Activated T-helper 17 cell treated with anti-CD3 and anti-CD28 coated beads, Interleukin-2, amount 50 U/mL, for 72 hours (primary cell): Measurements from ENCODE around the gene TXNRD3. TPM values are rescaled to one million over a fixed set of nuclear protein-coding genes. Genes with fewer than 3 reads are reported as not detected.

Experiments used
- ATAC-seq: fragments of 150-1000 bp; cut with Tn5 transposase; replicated peaks from 2 replicates; pipeline ENCODE4 v1.10.0; 2021; ENCODE audit warnings: mild to moderate bottlenecking, moderate library complexity
- H3K27ac Mint-ChIP-seq: one replicate; pipeline ENCODE4 v1.8.0; 2022; ENCODE audit warnings: mixed read lengths
- H3K27me3 Mint-ChIP-seq: one replicate; pipeline ENCODE4 v1.8.0; 2022; ENCODE audit warnings: mixed read lengths
- H3K36me3 Mint-ChIP-seq: one replicate; pipeline ENCODE4 v1.8.0; 2022; ENCODE audit warnings: low read depth, mild to moderate bottlenecking, mixed read lengths
- H3K4me1 Mint-ChIP-seq: one replicate; pipeline ENCODE4 v1.8.0; 2022; ENCODE audit warnings: mixed read lengths
- H3K4me3 Mint-ChIP-seq: one replicate; pipeline ENCODE4 v1.8.0; 2022; ENCODE audit warnings: mild to moderate bottlenecking, mixed read lengths
- H3K9me3 Mint-ChIP-seq: one replicate; pipeline ENCODE4 v1.8.0; 2022; ENCODE audit warnings: mixed read lengths
- total RNA-seq, 2 donors: library from RNA; stranded (reverse); gene quantifications; one replicate each; pipeline ENCODE4 v1.2.3, GENCODE V29; 2022

The TXNRD3 gene
- total RNA-seq, 2 donors from 2014 or later: 0.98 to 1.3 TPM

DNA sequence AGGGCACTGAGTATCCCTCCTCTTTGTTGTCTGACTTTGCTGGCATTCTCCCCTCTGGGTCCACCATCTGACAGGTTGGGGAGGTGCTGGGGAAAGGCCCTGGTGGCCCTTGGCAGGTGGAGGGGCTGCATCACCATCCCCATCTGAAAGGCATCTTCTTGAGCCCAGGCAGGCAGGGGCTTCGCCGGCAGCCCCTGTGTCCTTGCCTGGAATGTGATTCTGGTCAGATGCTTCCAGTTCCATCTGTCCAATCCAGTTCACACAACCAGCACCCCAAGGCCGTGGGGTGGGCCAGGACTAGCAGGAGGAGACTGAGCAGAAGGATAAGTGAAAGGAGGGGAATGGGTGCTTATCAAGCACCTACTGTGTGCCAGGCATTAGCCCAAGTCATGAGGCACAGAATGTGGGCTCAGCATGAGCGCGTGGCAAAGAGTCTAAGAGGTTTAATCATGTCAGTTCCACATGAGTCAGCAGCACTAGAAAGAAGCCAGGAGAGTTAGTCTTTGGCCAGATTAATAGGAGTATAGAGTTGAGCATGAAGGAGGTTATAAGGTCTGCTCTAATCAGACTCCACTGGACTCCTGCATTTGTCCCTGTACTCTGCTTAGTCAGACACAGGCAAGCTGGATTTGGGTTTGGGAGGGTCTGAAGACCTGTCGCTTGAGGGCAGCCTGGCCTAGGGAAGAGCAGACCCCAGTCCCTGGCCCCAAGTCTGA is 10.5 kb upstream of the TXNRD3 start:
- ATAC-seq: no peak
- Mint-ChIP-seq H3K27me3 (peaks cover 20% of the 10 kb centered on the region), H3K27ac (no peak overlapping the region), H3K4me1 (no peaks in the 10 kb centered on the region), H3K4me3 (no peak overlapping the region), H3K36me3 (no peaks in the 10 kb centered on the region), H3K9me3 (no peaks in the 10 kb centered on the region)

DNA sequence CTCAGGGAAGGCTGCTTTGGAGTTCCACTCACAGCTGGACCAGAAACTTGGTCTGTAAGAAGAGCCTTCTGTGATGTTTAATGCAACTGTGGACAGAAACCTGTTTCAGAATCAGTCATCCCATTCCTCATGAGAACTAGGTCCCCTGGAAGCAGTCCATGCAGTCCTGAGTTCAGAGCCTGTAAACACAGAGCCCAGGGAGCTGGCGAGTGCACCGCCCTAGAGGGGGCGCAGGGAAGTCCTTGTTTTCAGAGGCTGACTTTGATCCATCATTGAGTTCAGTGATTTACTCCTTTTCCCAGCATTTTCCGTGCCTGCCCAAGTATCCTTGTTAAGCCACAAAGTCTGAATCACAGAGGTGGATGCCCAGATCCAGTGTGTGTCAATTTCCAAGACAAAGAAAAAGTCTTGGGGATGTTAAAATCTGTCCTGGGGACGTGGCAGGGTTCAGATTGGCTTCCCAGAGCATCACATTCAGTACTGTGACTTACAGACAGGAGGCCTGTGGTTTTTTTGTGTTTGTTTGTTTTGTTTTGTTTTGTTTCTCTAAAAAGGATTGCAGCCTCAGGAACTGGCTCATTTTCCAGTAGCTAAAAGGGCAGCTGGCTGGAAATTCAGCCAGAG is 9.8 kb upstream of the TXNRD3 start:
- Mint-ChIP-seq H3K9me3 (no peaks in the 10 kb centered on the region), H3K36me3 (no peaks in the 10 kb centered on the region), H3K4me1 (no peaks in the 10 kb centered on the region), H3K27me3 (peaks cover 20% of the 10 kb centered on the region), H3K4me3 (no peak overlapping the region), H3K27ac (no peak overlapping the region)
- ATAC-seq: no peak

DNA sequence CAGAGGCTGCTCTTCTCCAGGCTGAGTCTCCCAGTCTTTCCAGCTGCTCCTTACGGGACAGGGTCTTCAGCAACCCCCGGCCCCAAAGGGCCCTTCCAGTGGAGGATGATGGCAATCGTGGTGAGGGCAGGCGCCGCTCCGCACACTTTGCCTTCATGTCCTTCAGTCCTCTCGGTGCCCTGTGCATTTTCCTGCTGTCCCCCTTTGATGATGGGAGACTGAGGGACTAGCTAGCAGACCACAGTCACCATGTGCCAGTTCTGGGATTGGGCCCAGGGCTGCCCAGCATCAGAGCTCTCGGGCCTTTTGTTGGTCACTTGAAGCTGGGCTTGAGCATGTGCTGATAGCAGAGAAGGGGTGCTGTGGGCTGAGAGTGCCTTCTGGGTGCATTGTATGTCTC is 8.8 kb upstream of the TXNRD3 start:
- ATAC-seq: no peak
- no peaks in the 10 kb centered on the region for H3K9me3 Mint-ChIP-seq
- H3K4me1 Mint-ChIP-seq: no peaks in the 10 kb centered on the region
- no peaks in the 10 kb centered on the region for H3K36me3 Mint-ChIP-seq
- H3K27ac Mint-ChIP-seq: no peak overlapping the region
- peaks cover 20% of the 10 kb centered on the region for H3K27me3 Mint-ChIP-seq
- no peak overlapping the region for H3K4me3 Mint-ChIP-seq

DNA sequence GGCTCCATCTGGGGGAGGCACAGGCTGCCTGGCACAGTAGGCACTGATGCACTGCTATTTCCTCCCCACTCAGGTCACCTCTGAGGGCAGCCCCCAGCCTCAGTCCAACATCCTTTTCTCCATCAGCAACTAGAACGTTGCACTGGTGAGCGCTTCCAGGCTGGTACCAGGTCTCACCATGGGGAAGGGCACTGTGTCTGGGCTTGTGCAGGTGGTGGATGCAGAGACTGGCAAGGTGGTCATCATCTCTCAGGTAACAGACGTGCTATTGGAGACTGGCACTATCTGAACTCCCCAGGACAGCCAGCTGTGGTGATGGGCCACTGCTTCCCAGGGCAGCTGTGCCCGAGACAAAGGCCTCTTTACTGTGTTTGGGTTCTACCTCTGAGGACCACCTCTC is 8.3 kb upstream of the TXNRD3 start:
- H3K27me3 Mint-ChIP-seq: peaks cover 20% of the 10 kb centered on the region
- H3K9me3 Mint-ChIP-seq: no peaks in the 10 kb centered on the region
- H3K4me1 Mint-ChIP-seq: no peaks in the 10 kb centered on the region
- no peaks in the 10 kb centered on the region for H3K36me3 Mint-ChIP-seq
- H3K27ac Mint-ChIP-seq: no peak overlapping the region
- no peak overlapping the region for H3K4me3 Mint-ChIP-seq
- no peak for ATAC-seq

DNA sequence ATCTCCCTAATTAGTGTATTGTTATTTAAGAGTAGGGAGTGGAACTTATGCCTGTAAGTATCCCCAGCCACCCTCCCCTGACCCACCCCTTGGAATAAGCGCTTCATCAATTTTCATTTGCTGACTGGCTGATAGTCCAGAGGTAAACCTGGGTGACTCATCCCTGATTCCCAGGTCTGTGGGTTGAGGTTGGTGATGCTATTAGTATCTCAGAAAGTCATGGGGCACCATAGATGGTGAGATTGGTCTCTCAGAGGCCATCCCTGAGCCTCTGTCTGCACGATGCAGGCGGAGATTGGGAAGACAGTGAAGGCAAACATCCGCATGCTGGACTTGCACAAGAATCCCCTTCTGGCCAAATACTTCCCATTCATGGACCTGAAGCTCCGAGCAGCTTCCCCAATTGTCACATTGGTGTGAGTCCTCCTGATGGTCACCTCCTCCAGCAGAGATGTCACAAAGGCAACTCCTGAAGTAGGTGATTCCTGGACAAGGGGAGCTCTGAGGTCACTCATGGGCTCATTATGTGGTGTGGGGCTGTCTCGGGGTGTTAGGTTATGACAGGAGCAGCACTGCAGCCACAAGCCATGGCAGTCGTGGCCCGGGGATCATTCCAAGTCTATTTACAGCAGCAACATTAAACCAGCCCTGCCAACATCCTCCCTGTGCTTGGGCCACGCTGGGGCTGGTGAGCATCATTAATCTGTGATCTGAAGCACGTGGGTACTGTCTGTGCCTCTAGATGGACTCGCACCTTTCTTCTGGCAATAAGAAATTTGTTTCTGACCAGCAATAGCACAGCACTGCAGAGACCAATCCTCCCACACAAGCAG is 6.8 kb upstream of the TXNRD3 start:
- H3K4me1 Mint-ChIP-seq: no peaks in the 10 kb centered on the region
- H3K9me3 Mint-ChIP-seq: no peaks in the 10 kb centered on the region
- H3K36me3 Mint-ChIP-seq: no peaks in the 10 kb centered on the region
- H3K27me3 Mint-ChIP-seq: peaks cover 22% of the 10 kb centered on the region
- ATAC-seq: peak; percentile 63
- no peak overlapping the region for H3K27ac Mint-ChIP-seq
- H3K4me3 Mint-ChIP-seq: no peak overlapping the region

DNA sequence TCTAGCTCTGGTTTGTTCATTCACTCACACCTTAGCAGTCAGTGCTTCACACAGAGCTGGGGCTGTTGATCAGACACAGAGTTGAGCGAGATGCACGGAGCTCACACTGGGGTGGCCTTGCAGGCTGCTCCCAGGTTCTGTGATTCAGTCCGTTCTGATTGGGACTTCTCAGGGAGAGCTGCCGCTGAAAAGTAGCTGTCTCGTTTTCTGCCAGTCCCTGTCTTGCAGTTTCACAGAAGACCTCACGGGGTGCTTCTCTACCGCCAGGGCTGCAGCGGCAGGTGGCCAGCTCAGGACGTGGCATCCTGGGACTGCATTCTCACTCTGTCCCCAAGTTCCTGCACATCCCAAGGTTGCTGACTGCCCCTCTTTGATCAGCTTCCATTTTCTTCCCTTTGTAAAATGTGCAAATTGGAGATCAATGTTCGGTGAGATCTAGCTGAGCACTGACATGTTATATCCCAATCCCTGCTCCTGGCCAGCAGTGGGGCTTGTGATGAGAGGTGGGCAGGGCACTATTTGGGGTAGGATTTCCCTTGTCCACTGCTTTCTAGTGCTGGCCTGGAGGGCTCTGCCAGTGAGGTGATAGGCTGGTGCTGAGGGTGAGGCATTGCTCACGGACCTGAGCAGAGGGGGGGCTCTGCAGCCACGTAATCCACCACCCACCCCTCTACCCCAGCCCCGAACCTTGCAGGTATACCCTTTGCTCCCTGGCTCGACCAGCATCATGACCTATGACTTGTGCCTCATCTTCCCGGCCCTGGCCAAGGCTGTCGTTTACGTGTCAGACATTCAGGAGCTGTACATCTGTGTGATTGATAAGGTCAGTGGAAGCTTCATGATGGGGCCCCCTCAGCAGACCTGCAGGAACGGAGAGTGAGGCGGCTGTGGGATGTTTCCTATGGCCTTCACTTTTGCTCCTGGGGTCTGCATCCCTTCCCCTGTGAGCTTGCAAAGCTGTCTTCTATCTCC is 5.3 kb upstream of the TXNRD3 start:
- H3K9me3 Mint-ChIP-seq: no peaks in the 10 kb centered on the region
- peaks cover 19% of the 10 kb centered on the region for H3K27me3 Mint-ChIP-seq
- H3K4me3 Mint-ChIP-seq: no peak overlapping the region
- no peaks in the 10 kb centered on the region for H3K36me3 Mint-ChIP-seq
- H3K27ac Mint-ChIP-seq: no peak overlapping the region
- no peak for ATAC-seq
- H3K4me1 Mint-ChIP-seq: no peaks in the 10 kb centered on the region

DNA sequence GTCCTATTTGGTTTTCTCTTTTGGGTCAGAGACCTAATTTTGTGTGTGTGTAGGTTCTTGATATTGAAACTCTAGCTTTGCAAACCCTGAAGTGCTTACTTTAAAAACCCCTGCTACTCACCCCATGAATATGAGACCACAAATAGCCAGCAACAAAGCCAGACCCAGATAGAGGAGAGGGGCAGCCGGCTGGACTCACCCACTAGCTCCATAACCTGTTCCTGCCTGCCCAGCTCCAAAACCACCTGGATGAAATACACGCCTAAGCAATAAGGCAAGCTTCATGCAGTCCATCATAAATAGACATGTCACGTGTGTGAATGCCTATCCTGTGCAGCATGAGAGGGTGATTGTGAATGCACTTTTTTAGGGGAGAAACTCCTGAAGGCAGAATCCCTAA is 3.7 kb upstream of the TXNRD3 start:
- ATAC-seq: no peak
- no peak overlapping the region for H3K4me3 Mint-ChIP-seq
- H3K27ac Mint-ChIP-seq: no peak overlapping the region
- H3K9me3 Mint-ChIP-seq: no peaks in the 10 kb centered on the region
- H3K36me3 Mint-ChIP-seq: no peaks in the 10 kb centered on the region
- H3K4me1 Mint-ChIP-seq: no peaks in the 10 kb centered on the region
- H3K27me3 Mint-ChIP-seq: peaks cover 14% of the 10 kb centered on the region

DNA sequence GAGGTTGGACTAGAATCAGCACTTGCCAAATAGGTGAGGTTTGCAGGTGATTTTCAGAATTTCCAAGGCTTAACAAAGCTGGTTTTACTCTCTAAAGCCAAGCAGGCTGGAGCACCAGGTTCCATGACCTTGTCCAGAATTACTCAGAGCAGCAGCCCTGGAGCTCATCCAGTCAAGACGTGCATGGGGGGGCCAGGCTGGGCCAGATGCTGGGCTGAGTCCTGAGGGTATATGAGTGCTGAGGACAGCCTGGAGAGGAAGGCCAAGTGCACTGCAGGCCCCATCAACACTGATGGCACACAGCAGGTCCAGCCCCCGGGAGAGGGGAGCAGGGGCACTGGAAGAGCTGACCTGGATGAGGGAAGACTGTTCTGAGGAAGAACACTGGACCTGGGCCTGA is 3.0 kb upstream of the TXNRD3 start:
- Mint-ChIP-seq H3K4me1 (no peaks in the 10 kb centered on the region), H3K4me3 (no peak overlapping the region), H3K27ac (no peak overlapping the region), H3K27me3 (peaks cover 19% of the 10 kb centered on the region), H3K36me3 (no peaks in the 10 kb centered on the region), H3K9me3 (no peaks in the 10 kb centered on the region)
- no peak for ATAC-seq

DNA sequence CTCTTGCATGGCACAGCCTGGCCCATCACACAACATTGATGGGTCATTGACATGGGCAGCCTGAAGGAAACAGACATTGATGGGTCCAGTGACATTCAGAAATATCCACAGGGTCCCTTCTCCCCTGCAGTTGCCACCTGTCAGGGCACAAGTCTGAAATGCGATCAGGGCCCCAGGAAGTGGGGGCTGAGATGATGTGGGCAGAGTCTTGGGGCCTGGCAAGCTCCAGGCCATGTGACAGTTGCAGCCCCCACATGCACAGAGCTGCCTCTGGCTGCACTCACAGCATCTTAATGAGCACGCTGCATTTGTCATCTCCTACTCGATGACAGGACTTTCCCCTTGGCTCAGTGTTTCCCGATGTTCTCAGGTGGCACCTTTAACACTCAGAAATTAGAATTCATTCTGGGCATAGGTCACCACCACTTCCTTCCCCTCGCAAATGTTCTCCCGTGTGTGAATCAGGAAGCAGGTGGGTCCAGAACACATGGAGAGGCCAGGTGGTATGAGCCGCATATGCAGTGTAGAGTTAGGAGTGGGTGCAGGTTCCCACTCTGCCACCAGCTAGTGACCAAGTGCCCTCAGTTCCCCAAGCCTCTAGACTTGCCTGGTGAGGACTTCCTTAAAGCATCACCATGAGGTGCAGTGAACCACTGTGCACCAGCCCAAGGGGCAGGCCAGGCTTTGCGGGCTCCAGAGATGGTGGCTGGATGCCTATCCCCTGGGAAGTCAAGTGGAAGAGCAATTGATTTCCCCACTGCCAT is 1.6 kb upstream of the TXNRD3 start:
- H3K36me3 Mint-ChIP-seq: no peaks in the 10 kb centered on the region
- H3K4me3 Mint-ChIP-seq: no peak overlapping the region
- H3K9me3 Mint-ChIP-seq: no peaks in the 10 kb centered on the region
- ATAC-seq: no peak
- no peaks in the 10 kb centered on the region for H3K4me1 Mint-ChIP-seq
- no peak overlapping the region for H3K27ac Mint-ChIP-seq
- H3K27me3 Mint-ChIP-seq: peaks cover 24% of the 10 kb centered on the region

DNA sequence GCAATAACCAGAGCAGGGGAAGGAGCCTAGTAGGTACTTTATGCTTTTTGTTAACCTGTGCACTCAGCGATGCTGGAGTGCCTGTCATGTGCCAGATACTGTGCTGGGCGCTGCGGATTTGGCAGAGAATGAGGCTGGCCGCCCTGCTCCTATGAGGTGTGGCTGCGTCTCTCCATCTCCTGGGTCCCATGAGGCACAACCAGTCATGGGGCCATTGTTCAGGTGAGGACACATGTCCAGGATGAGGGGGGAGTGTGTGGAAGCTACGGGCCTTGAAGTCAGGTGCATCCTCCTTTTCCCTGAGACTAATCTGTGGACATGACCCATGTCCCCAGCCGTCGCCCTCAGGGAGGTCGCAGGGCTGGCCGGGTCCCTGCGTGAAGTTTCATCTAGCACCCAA is 963 bp upstream of the TXNRD3 start:
- Mint-ChIP-seq H3K27me3 (peaks cover 21% of the 10 kb centered on the region), H3K9me3 (no peaks in the 10 kb centered on the region), H3K4me3 (peak overlapping the region; percentile 77), H3K4me1 (no peaks in the 10 kb centered on the region), H3K36me3 (no peaks in the 10 kb centered on the region), H3K27ac (no peak overlapping the region)
- ATAC-seq: no peak

DNA sequence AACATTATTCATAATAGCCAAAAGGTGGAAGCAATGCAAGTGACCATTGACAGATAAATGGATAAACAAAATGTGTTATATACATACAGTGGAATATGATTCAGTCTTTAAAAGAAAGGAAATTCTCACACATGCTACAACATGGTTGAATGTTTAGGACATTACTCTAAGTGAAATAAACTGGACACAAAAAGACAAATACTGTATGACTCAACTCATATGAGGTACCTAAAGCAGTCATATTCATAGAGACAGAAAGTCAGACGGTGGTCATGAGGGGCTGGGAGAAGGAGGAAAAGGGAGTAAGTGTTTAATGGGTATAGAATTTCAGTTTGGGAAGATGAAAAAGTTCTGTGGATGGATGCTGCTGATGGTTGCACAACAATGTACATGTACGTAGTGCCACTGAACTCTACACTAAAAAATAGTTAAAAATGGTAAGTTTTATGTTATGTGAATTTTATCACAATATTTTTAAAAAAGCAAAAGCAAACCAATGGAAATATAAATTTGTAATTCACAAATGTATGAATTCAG is 5.3 kb downstream of the TXNRD3 start:
- Mint-ChIP-seq H3K4me1 (no peaks in the 10 kb centered on the region), H3K4me3 (no peak overlapping the region), H3K36me3 (no peaks in the 10 kb centered on the region), H3K27me3 (peaks cover 30% of the 10 kb centered on the region), H3K27ac (no peak overlapping the region), H3K9me3 (no peaks in the 10 kb centered on the region)
- no peak for ATAC-seq

DNA sequence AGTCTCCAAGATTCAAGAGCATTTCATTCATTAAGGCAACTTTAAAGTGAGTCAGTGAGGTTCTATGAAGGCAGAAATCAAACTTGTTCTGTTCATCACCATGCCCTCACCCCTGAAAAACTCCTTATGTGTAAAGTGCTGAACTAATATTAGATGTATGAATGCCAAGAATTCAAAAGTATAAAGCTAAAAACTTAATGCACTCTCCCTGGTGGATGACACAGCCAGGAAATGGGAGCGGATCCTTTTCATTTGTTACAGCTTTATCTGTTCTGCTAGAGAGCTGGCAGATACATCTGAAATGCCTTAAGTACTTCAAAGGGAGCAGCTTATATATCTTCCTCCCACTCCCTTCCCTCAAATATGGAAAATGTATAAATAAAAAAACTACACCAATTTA is 8.2 kb downstream of the TXNRD3 start:
- no peaks in the 10 kb centered on the region for H3K4me1 Mint-ChIP-seq
- no peak overlapping the region for H3K27ac Mint-ChIP-seq
- no peak overlapping the region for H3K4me3 Mint-ChIP-seq
- H3K36me3 Mint-ChIP-seq: peaks cover 12% of the 10 kb centered on the region
- no peaks in the 10 kb centered on the region for H3K9me3 Mint-ChIP-seq
- H3K27me3 Mint-ChIP-seq: peaks cover 21% of the 10 kb centered on the region
- no peak for ATAC-seq

DNA sequence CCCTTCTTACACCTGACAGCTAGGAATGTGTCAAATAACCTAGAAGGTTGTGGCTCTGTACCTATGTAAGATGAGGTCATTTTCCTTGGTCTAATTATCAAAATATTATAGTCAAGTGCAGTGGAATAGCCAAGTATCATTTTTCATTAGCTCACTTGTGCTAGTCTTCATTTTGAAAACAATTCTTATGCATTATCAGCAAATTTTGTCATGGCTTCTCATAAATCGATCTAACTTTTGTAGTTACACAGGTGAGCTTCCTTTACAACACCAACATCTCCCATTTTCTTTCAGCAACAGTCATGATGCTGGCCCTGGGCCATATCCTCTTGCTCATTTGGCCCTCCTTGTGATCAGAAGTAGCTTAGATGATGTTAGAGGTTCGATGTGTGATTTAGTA is 10.3 kb downstream of the TXNRD3 start:
- H3K36me3 Mint-ChIP-seq: peaks cover 13% of the 10 kb centered on the region
- H3K27me3 Mint-ChIP-seq: peaks cover 19% of the 10 kb centered on the region
- H3K27ac Mint-ChIP-seq: no peak overlapping the region
- no peak overlapping the region for H3K4me3 Mint-ChIP-seq
- no peaks in the 10 kb centered on the region for H3K9me3 Mint-ChIP-seq
- ATAC-seq: no peak
- no peaks in the 10 kb centered on the region for H3K4me1 Mint-ChIP-seq
